Endothelial cell (in vitro differentiated cells): ENCODE data around the gene CLDN22. TPM values are rescaled to one million over a fixed set of nuclear protein-coding genes. Genes with fewer than 3 reads are reported as not detected.

Source experiments
- DNase-seq: peaks from one replicate; pipeline ENCODE4 v3.0.0; 2021; ENCODE audit warnings: low spot score
- H3K27ac Mint-ChIP-seq: one replicate; pipeline ENCODE4 v1.8.0; 2021; ENCODE audit warnings: mixed read lengths, inconsistent platforms; ENCODE audit not compliant: unreplicated experiment
- H3K27me3 Mint-ChIP-seq: one replicate; pipeline ENCODE4 v1.8.0; 2021; ENCODE audit warnings: mild to moderate bottlenecking, moderate library complexity, mixed read lengths, inconsistent platforms; ENCODE audit not compliant: unreplicated experiment
- H3K36me3 Mint-ChIP-seq: one replicate; pipeline ENCODE4 v1.8.0; 2021; ENCODE audit warnings: mild to moderate bottlenecking, low read depth, mixed read lengths, inconsistent platforms; ENCODE audit not compliant: unreplicated experiment
- H3K4me1 Mint-ChIP-seq: one replicate; pipeline ENCODE4 v1.8.0; 2021; ENCODE audit warnings: mild to moderate bottlenecking, mixed read lengths, inconsistent platforms; ENCODE audit not compliant: unreplicated experiment
- H3K4me3 Mint-ChIP-seq: one replicate; pipeline ENCODE4 v1.8.0; 2021; ENCODE audit warnings: mild to moderate bottlenecking, mixed read lengths, inconsistent platforms; ENCODE audit not compliant: unreplicated experiment
- H3K9me3 Mint-ChIP-seq: one replicate; pipeline ENCODE4 v1.8.0; 2021; ENCODE audit warnings: mixed read lengths, inconsistent platforms; ENCODE audit not compliant: unreplicated experiment
- CTCF ChIP-seq: fragments of 200-600 bp; sonication (generic); IDR thresholded peaks from one replicate; pipeline ENCODE4 v1.5.0; 2021; ENCODE audit warnings: antibody characterized with exemption; ENCODE audit not compliant: unreplicated experiment
- total RNA-seq: library from RNA; stranded (reverse); fragmentation: NEBNext Ultra II Directional; extraction: Animal tissue kit (Norgen Biotek cat#: 25700); gene quantifications from one replicate; pipeline ENCODE4 v1.2.1, GENCODE V29; 2021; ENCODE audit not compliant: unreplicated experiment

CLDN22 gene
- total RNA-seq, 1 donor from 2014 or later, result not detected

- Mint-ChIP-seq H3K4me3 (no peak overlapping the region), H3K4me1 (peaks cover 5% of the 10 kb centered on the region), H3K36me3 (peaks cover 23% of the 10 kb centered on the region), H3K9me3 (no peaks in the 10 kb centered on the region), H3K27ac (no peak overlapping the region), H3K27me3 (peaks cover 14% of the 10 kb centered on the region)
- no peak for TF ChIP-seq CTCF
- DNase-seq, result no peak
These were observed 5.3 kb downstream of the CLDN22 start for GRCh38 chr4:183314806-183315205.

GRCh38 chr4:183314336-183314735 is 5.7 kb downstream of the CLDN22 start:
- TF ChIP-seq CTCF, result no peak
- Mint-ChIP-seq H3K36me3 (peaks cover 23% of the 10 kb centered on the region), H3K27me3 (peaks cover 14% of the 10 kb centered on the region), H3K9me3 (no peaks in the 10 kb centered on the region), H3K27ac (no peak overlapping the region), H3K4me1 (peaks cover 5% of the 10 kb centered on the region), H3K4me3 (no peak overlapping the region)
- DNase-seq, result no peak

- Mint-ChIP-seq H3K9me3 (no peaks in the 10 kb centered on the region), H3K27me3 (peaks cover 14% of the 10 kb centered on the region), H3K36me3 (peaks cover 23% of the 10 kb centered on the region), H3K4me1 (peaks cover 5% of the 10 kb centered on the region), H3K4me3 (no peak overlapping the region), H3K27ac (no peak overlapping the region)
- no peak for TF ChIP-seq CTCF
- no peak for DNase-seq
These were observed 7.2 kb downstream of the CLDN22 start for GRCh38 chr4:183312841-183313240.

- Mint-ChIP-seq H3K36me3 (no peaks in the 10 kb centered on the region), H3K4me1 (no peaks in the 10 kb centered on the region), H3K27me3 (no peaks in the 10 kb centered on the region), H3K27ac (no peak overlapping the region), H3K4me3 (no peak overlapping the region), H3K9me3 (no peaks in the 10 kb centered on the region)
- no peak for DNase-seq
- TF ChIP-seq CTCF, result no peak
These were observed 13.3 kb downstream of the CLDN22 start for GRCh38 chr4:183306811-183307210.

GRCh38 chr4:183304538-183304937 is 15.5 kb downstream of the CLDN22 start:
- DNase-seq, result no peak
- H3K4me3 Mint-ChIP-seq, result no peak overlapping the region
- no peak for TF ChIP-seq CTCF
- no peaks in the 10 kb centered on the region for H3K36me3 Mint-ChIP-seq
- no peak overlapping the region for H3K27ac Mint-ChIP-seq
- no peaks in the 10 kb centered on the region for H3K9me3 Mint-ChIP-seq
- H3K27me3 Mint-ChIP-seq, result no peaks in the 10 kb centered on the region
- peaks cover 10% of the 10 kb centered on the region for H3K4me1 Mint-ChIP-seq
